ENCODE results near the gene SND1.
"Not testable (repeated sequence)": the region's sequence is repeated elsewhere in the genome, so short reads cannot be mapped to it uniquely, and the experiment has no call there.

The SND1 gene

DNA sequence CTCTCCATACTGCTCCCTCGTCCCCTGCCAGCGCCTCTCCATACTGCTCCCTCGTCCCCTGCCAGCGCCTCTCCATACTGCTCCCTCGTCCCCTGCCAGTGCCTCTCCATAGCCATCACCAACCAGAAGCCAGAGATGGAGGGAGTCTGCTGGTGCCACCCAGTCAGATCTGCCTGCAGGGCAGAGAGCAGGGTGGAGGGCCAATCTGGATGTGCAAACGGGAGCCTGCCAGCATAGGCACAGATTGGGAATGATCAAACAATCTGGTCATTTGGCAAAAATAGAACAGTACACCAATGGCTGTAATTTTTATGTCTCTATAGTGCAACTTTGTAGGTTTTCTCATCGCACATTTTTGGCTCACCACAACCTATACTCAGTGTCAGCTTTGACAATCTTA, 456.1 kb downstream of the SND1 start:
- H3K36me3 ChIP-seq (ENCODE audit: control insufficient read depth in 2 of 2, insufficient read depth in 2 of 2, low read length in 2 of 2) = no peaks in the 10 kb centered on the region
- H3K27ac ChIP-seq (ENCODE audit: low read depth in 2 of 2, low read length in 2 of 2) = no peak overlapping the region
- peaks cover 7 to 11% of the 10 kb centered on the region in 2 donors for H3K27me3 ChIP-seq (ENCODE audit: control insufficient read depth in 2 of 2, insufficient read depth in 2 of 2, low read length in 2 of 2)
- H3K9me3 ChIP-seq (ENCODE audit: control insufficient read depth in 2 of 2, low read length in 2 of 2) = no peaks in the 10 kb centered on the region
- H3K4me1 ChIP-seq (ENCODE audit: control insufficient read depth in 2 of 2, insufficient read depth in 2 of 2, low read length in 2 of 2) = peaks cover 5 to 11% of the 10 kb centered on the region in 2 donors
- H3K4me3 ChIP-seq (ENCODE audit: low read length in 2 of 2) = peak overlapping the region in 1 of 2 donors; percentile 1
- H3K9ac ChIP-seq (ENCODE audit: low read depth in 1 of 2, low read length in 2 of 2) = no peak overlapping the region

GRCh38 chr7:128108641-128109423, 456.8 kb downstream of the SND1 start:
- Histone ChIP-seq H3K9me3 (ENCODE audit: control insufficient read depth in 2 of 2, low read length in 2 of 2) (no peaks in the 10 kb centered on the region), H3K27me3 (ENCODE audit: control insufficient read depth in 2 of 2, insufficient read depth in 2 of 2, low read length in 2 of 2) (peaks cover 4 to 8% of the 10 kb centered on the region in 2 donors), H3K9ac (ENCODE audit: low read depth in 1 of 2, low read length in 2 of 2) (no peak overlapping the region), H3K4me1 (ENCODE audit: control insufficient read depth in 2 of 2, insufficient read depth in 2 of 2, low read length in 2 of 2) (peaks cover 5 to 11% of the 10 kb centered on the region in 2 donors), H3K27ac (ENCODE audit: low read depth in 2 of 2, low read length in 2 of 2) (peak overlapping the region in 1 of 2 donors; percentile 46), H3K36me3 (ENCODE audit: control insufficient read depth in 2 of 2, insufficient read depth in 2 of 2, low read length in 2 of 2) (no peaks in the 10 kb centered on the region), H3K4me3 (ENCODE audit: low read length in 2 of 2) (peak overlapping the region in 1 of 2 donors; percentile 1)

GRCh38 chr7:128109424-128109969, 457.5 kb downstream of the SND1 start:
- Histone ChIP-seq H3K4me1 (ENCODE audit: control insufficient read depth in 2 of 2, insufficient read depth in 2 of 2, low read length in 2 of 2) (peaks cover 3 to 11% of the 10 kb centered on the region in 2 donors), H3K27ac (ENCODE audit: low read depth in 2 of 2, low read length in 2 of 2) (peak overlapping the region in 1 of 2 donors; percentile 46)
- H3K27me3 ChIP-seq (ENCODE audit: control insufficient read depth in 2 of 2, insufficient read depth in 2 of 2, low read length in 2 of 2); H3K4me3 ChIP-seq (ENCODE audit: low read length in 2 of 2); H3K9me3 ChIP-seq (ENCODE audit: control insufficient read depth in 2 of 2, low read length in 2 of 2); H3K36me3 ChIP-seq (ENCODE audit: control insufficient read depth in 2 of 2, insufficient read depth in 2 of 2, low read length in 2 of 2); H3K9ac ChIP-seq (ENCODE audit: low read depth in 1 of 2, low read length in 2 of 2): not testable (repeated sequence)

GRCh38 chr7:128110641-128111364, 458.8 kb downstream of the SND1 start:
- Histone ChIP-seq H3K36me3 (ENCODE audit: control insufficient read depth in 2 of 2, insufficient read depth in 2 of 2, low read length in 2 of 2) (no peaks in the 10 kb centered on the region), H3K27ac (ENCODE audit: low read depth in 2 of 2, low read length in 2 of 2) (no peak overlapping the region), H3K27me3 (ENCODE audit: control insufficient read depth in 2 of 2, insufficient read depth in 2 of 2, low read length in 2 of 2) (no peaks in the 10 kb centered on the region), H3K9me3 (ENCODE audit: control insufficient read depth in 2 of 2, low read length in 2 of 2) (no peaks in the 10 kb centered on the region), H3K4me1 (ENCODE audit: control insufficient read depth in 2 of 2, insufficient read depth in 2 of 2, low read length in 2 of 2) (peaks cover 3 to 11% of the 10 kb centered on the region in 2 donors), H3K9ac (ENCODE audit: low read depth in 1 of 2, low read length in 2 of 2) (no peak overlapping the region), H3K4me3 (ENCODE audit: low read length in 2 of 2) (no peak overlapping the region)

DNA sequence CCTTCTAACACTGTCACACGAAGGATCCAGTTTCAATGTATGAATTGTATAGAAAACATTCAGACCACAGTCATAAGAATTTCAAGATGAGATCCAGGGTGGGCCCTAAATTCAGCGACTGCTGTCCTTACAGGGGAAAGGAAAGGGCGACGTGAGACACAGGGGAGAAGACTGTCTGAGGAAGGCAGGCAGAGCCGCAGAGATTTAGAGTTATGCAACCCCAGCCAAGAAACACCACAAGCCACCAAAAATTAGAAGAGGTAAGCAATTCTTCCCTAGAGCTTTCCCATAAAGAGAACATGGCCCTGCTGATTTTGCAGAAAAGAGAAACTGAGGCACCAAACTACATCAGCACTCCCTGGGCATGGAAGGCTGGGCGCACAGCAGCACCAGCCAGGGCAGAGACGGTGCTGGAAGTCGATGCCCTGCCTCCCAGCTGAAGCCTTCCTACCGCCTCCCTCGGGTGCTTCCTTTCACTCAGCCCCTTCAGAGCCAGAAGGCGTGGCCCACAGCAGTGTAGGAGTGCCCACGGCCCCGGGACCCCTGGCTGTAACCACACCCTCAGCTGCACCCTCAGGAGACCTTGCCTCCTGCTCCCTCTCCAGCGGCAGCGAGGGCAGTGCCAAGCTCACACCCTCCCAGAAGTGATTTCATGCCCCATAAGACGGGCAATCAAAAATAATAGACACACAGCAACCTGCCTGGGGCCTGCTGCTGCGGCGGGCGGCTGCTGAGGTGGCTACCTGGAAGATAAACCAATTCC, 460.2 kb downstream of the SND1 start:
- H3K27me3 ChIP-seq (ENCODE audit: control insufficient read depth in 2 of 2, insufficient read depth in 2 of 2, low read length in 2 of 2) = no peaks in the 10 kb centered on the region
- H3K27ac ChIP-seq (ENCODE audit: low read depth in 2 of 2, low read length in 2 of 2) = no peak overlapping the region
- no peak overlapping the region for H3K9ac ChIP-seq (ENCODE audit: low read depth in 1 of 2, low read length in 2 of 2)
- H3K9me3 ChIP-seq (ENCODE audit: control insufficient read depth in 2 of 2, low read length in 2 of 2) = no peaks in the 10 kb centered on the region
- no peaks in the 10 kb centered on the region for H3K36me3 ChIP-seq (ENCODE audit: control insufficient read depth in 2 of 2, insufficient read depth in 2 of 2, low read length in 2 of 2)
- H3K4me3 ChIP-seq (ENCODE audit: low read length in 2 of 2) = no peak overlapping the region
- H3K4me1 ChIP-seq (ENCODE audit: control insufficient read depth in 2 of 2, insufficient read depth in 2 of 2, low read length in 2 of 2) = peaks cover 3 to 11% of the 10 kb centered on the region in 2 donors

- H3K9ac ChIP-seq (ENCODE audit: low read depth in 1 of 2, low read length in 2 of 2) = no peak overlapping the region
- no peak overlapping the region for H3K4me3 ChIP-seq (ENCODE audit: low read length in 2 of 2)
- H3K9me3 ChIP-seq (ENCODE audit: control insufficient read depth in 2 of 2, low read length in 2 of 2) = no peaks in the 10 kb centered on the region
- H3K27me3 ChIP-seq (ENCODE audit: control insufficient read depth in 2 of 2, insufficient read depth in 2 of 2, low read length in 2 of 2) = no peaks in the 10 kb centered on the region
- H3K4me1 ChIP-seq (ENCODE audit: control insufficient read depth in 2 of 2, insufficient read depth in 2 of 2, low read length in 2 of 2) = peaks cover 3 to 11% of the 10 kb centered on the region in 2 donors
- H3K36me3 ChIP-seq (ENCODE audit: control insufficient read depth in 2 of 2, insufficient read depth in 2 of 2, low read length in 2 of 2) = no peaks in the 10 kb centered on the region
- H3K27ac ChIP-seq (ENCODE audit: low read depth in 2 of 2, low read length in 2 of 2) = no peak overlapping the region
Observed at GRCh38 chr7:128112781-128113221, 460.8 kb downstream of the SND1 start.

GRCh38 chr7:128113839-128114238, 461.8 kb downstream of the SND1 start:
- Histone ChIP-seq H3K9me3 (ENCODE audit: control insufficient read depth in 2 of 2, low read length in 2 of 2) (no peaks in the 10 kb centered on the region), H3K36me3 (ENCODE audit: control insufficient read depth in 2 of 2, insufficient read depth in 2 of 2, low read length in 2 of 2) (no peaks in the 10 kb centered on the region), H3K27ac (ENCODE audit: low read depth in 2 of 2, low read length in 2 of 2) (no peak overlapping the region), H3K4me3 (ENCODE audit: low read length in 2 of 2) (no peak overlapping the region), H3K4me1 (ENCODE audit: control insufficient read depth in 2 of 2, insufficient read depth in 2 of 2, low read length in 2 of 2) (peaks cover 0 to 6% of the 10 kb centered on the region in 2 donors), H3K9ac (ENCODE audit: low read depth in 1 of 2, low read length in 2 of 2) (no peak overlapping the region), H3K27me3 (ENCODE audit: control insufficient read depth in 2 of 2, insufficient read depth in 2 of 2, low read length in 2 of 2) (no peaks in the 10 kb centered on the region)

DNA sequence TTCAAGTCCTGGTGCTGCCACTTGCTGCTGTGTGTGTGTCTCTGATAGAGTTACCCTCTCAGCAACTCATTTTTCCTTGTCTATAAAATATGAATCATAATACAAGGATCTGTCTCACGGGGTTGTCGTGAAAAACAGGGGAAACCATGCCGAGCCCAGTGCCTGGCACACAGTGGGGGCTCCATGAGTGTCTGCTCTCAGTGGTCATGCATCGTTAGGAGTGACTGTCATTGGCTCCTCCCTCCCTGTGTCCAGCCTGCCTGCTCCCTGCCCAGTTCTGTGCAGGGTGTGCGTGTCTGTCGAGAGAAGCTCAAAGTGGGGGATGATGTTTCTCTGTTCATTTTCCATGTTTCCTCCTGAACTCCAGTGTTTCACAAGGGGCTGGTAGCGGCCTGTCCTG, 462.8 kb downstream of the SND1 start:
- H3K4me3 ChIP-seq (ENCODE audit: low read length in 2 of 2) = no peak overlapping the region
- no peak overlapping the region for H3K9ac ChIP-seq (ENCODE audit: low read depth in 1 of 2, low read length in 2 of 2)
- no peaks in the 10 kb centered on the region for H3K9me3 ChIP-seq (ENCODE audit: control insufficient read depth in 2 of 2, low read length in 2 of 2)
- H3K36me3 ChIP-seq (ENCODE audit: control insufficient read depth in 2 of 2, insufficient read depth in 2 of 2, low read length in 2 of 2) = no peaks in the 10 kb centered on the region
- no peaks in the 10 kb centered on the region for H3K27me3 ChIP-seq (ENCODE audit: control insufficient read depth in 2 of 2, insufficient read depth in 2 of 2, low read length in 2 of 2)
- H3K27ac ChIP-seq (ENCODE audit: low read depth in 2 of 2, low read length in 2 of 2) = no peak overlapping the region
- H3K4me1 ChIP-seq (ENCODE audit: control insufficient read depth in 2 of 2, insufficient read depth in 2 of 2, low read length in 2 of 2) = peaks cover 0 to 4% of the 10 kb centered on the region in 2 donors

DNA sequence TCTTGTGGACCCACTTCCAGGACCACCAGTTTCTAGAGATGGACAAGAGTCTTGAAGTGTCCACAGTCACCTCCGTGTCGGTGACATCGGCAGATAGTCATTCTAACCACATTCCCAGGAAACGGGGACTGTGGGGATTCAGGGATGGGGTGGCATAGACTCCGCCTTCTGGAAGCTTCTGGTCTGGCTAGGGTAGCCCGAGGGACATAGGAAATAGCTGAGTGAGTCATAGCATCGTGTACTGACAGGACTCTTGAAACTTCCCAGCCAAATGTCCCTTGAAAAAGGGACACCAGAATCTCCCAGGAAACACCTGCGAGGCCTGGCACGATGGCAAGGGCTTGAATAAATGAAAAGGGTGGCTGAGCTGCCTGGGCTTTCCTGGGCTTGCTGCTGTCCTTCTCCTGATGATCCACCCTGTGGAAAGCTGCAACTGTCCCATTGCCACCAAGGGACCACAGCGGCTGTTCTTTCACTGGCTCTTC, 463.4 kb downstream of the SND1 start:
- Histone ChIP-seq H3K9me3 (ENCODE audit: control insufficient read depth in 2 of 2, low read length in 2 of 2) (no peaks in the 10 kb centered on the region), H3K36me3 (ENCODE audit: control insufficient read depth in 2 of 2, insufficient read depth in 2 of 2, low read length in 2 of 2) (no peaks in the 10 kb centered on the region), H3K27ac (ENCODE audit: low read depth in 2 of 2, low read length in 2 of 2) (no peak overlapping the region), H3K27me3 (ENCODE audit: control insufficient read depth in 2 of 2, insufficient read depth in 2 of 2, low read length in 2 of 2) (no peaks in the 10 kb centered on the region), H3K4me3 (ENCODE audit: low read length in 2 of 2) (no peak overlapping the region), H3K9ac (ENCODE audit: low read depth in 1 of 2, low read length in 2 of 2) (no peak overlapping the region), H3K4me1 (ENCODE audit: control insufficient read depth in 2 of 2, insufficient read depth in 2 of 2, low read length in 2 of 2) (peaks cover 0 to 4% of the 10 kb centered on the region in 2 donors)

Measured in mucosa of rectum (tissue), 2 donors.